NB4 (cell line): ENCODE measurements around the gene SPEF1.
"Not testable (repeated sequence)": the region's sequence is repeated elsewhere in the genome, so short reads cannot be mapped to it uniquely, and the experiment has no call there.

Experiments used
- DNase-seq: peaks from one replicate; pipeline ENCODE4 v3.0.0; 2010; ENCODE audit warnings: low read depth
- H3K4me3 ChIP-seq: one replicate; pipeline ENCODE4 v1.5.1; 2011; ENCODE audit warnings: mild to moderate bottlenecking, low read depth, low read length, moderate library complexity
- CTCF ChIP-seq: IDR thresholded peaks from one replicate; pipeline ENCODE4 v1.5.1; 2012; ENCODE audit warnings: low read depth, low read length
- MAX ChIP-seq: IDR thresholded peaks from 2 replicates; pipeline ENCODE4 v1.6.1; 2011; ENCODE audit warnings: low read depth, low read length
- MYC ChIP-seq: IDR thresholded peaks from 2 replicates; pipeline ENCODE4 v1.6.1; 2011; ENCODE audit warnings: low read depth, low read length
- POLR2A ChIP-seq: IDR thresholded peaks from 2 replicates; pipeline ENCODE4 v1.6.1; 2011; ENCODE audit warnings: mild to moderate bottlenecking; ENCODE audit not compliant: insufficient read length; ENCODE audit errors: extremely low read depth

Gene SPEF1

GRCh38 chr20:3795511-3796468 is 14.5 kb upstream of the SPEF1 start, which contains the start of gene CDC25B:
TSS of gene CDC25B (plus strand) at chr20:3796310. CDS start at chr20:3796532, 222 bp downstream.
- TF ChIP-seq MYC (peak; percentile 75), CTCF (peak; percentile 23), MAX (peak; percentile 90), POLR2A (peak; percentile 46)
- peak; percentile 95 for DNase-seq
- peak within 1 kb of the TSS; percentile 81 for H3K4me3 ChIP-seq

- DNase-seq = no peak
- H3K4me3 ChIP-seq = peak overlapping the region; percentile 81
- TF ChIP-seq CTCF (no peak), POLR2A (no peak), MYC (no peak), MAX (no peak)
Measured at GRCh38 chr20:3794701-3795420, 13.6 kb upstream of the SPEF1 start.

GRCh38 chr20:3794168-3794567 is 12.9 kb upstream of the SPEF1 start:
- not testable (repeated sequence) for H3K4me3 ChIP-seq, DNase-seq

GRCh38 chr20:3789201-3789600 is 8.0 kb upstream of the SPEF1 start:
- H3K4me3 ChIP-seq, DNase-seq: not testable (repeated sequence)

- DNase-seq = no peak
Measured at GRCh38 chr20:3788685-3789155, 7.5 kb upstream of the SPEF1 start.

GRCh38 chr20:3787324-3788014 is 6.2 kb upstream of the SPEF1 start:
- H3K4me3 ChIP-seq = peak overlapping the region; percentile 58
- peak; percentile 23 for DNase-seq
- TF ChIP-seq CTCF (no peak), MYC (no peak), POLR2A (no peak), MAX (no peak)

More at GRCh38 chr20:3788685-3789155, 7.5 kb upstream of the SPEF1 start:
- H3K4me3 ChIP-seq = no peak overlapping the region
- no peak for TF ChIP-seq MAX
- no peak for TF ChIP-seq POLR2A
- no peak for TF ChIP-seq MYC
- no peak for TF ChIP-seq CTCF
